ENCODE results near the gene ESYT2.

DNA sequence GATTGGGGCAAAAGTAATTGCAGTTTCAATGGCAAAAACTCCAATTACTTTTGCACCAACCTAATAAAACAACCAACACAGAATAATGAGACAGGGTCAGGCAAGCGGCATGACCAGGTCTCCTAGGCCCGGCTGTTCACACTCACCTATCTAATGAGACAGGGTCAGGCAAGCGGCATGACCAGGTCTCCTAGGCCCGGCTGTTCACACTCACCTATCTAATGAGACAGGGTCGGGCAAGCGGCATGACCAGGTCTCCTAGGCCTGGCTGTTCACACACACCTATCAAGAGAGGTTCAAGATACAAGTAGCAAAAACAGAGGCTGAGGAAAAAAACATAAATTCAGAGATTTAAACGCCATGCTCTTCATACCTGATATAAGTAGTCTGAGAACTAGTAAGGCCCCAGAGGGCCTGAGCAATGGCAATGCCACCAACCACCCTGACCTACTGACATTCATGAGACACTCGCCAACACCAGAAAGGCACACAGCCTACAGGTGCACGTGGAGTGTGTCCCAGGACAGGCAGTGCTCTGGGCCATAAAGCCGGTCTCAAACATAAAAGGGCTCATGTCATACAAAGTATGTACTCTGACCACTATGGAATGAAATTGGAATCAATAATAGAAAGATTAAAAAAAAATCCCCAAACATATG lies 84.1 kb downstream of the ESYT2 start:
- TF ChIP-seq GATA3 (IDR thresholded peaks at IDR 0.05; ENCODE audit: low read depth, low read length) (no peak), GATA2 (IDR thresholded peaks at IDR 0.05; ENCODE audit: low read depth, low read length) (no peak)

Data from SH-SY5Y (cell line).